GM18873 (cell line): ENCODE measurements around the gene ZFHX3.
A peak's percentile ranks its signal among the peaks of the same experiment; 100 is the strongest.
"Not testable (repeated sequence)": the region's sequence is repeated elsewhere in the genome, so short reads cannot be mapped to it uniquely, and the experiment has no call there.

Experiments
- ATAC-seq: cut with Tn5 transposase; IDR thresholded peaks from one replicate; pipeline ENCODE4 v1.9.1; 2021; ENCODE audit warnings: mild to moderate bottlenecking, moderate library complexity, moderate number of reproducible peaks; ENCODE audit not compliant: unreplicated experiment, low FRiP score

ZFHX3 gene

GRCh38 chr16:73047536-73048291 lies at the start of gene ZFHX3:
TSS of gene ZFHX3 (minus strand) at chr16:73048128. CDS start at chr16:72960145, 87,983 bp downstream.
- ATAC-seq, result peak; percentile 70

GRCh38 chr16:73096510-73096909 lies 48.6 kb upstream of the ZFHX3 start:
- no peak for ATAC-seq

- no peak for ATAC-seq
These were observed 48.0 kb upstream of the ZFHX3 start for GRCh38 chr16:73095885-73096421.

- no peak for ATAC-seq
These were observed 47.4 kb upstream of the ZFHX3 start for GRCh38 chr16:73095142-73095820.

- no peak for ATAC-seq
These were observed 46.4 kb upstream of the ZFHX3 start for GRCh38 chr16:73094371-73094770.

- ATAC-seq, result no peak
These were observed 45.5 kb upstream of the ZFHX3 start for GRCh38 chr16:73093146-73094144.

GRCh38 chr16:73092236-73092781 lies 44.4 kb upstream of the ZFHX3 start:
- ATAC-seq, result no peak

- ATAC-seq, result no peak
These were observed 43.2 kb upstream of the ZFHX3 start for GRCh38 chr16:73091174-73091573.

- ATAC-seq, result no peak
These were observed 41.5 kb upstream of the ZFHX3 start for GRCh38 chr16:73089420-73089819.

- no peak for ATAC-seq
These were observed 38.2 kb upstream of the ZFHX3 start for GRCh38 chr16:73086108-73086507.

- ATAC-seq, result no peak
These were observed 35.3 kb upstream of the ZFHX3 start for GRCh38 chr16:73083271-73083670.

GRCh38 chr16:73082634-73083051 lies 34.7 kb upstream of the ZFHX3 start:
- ATAC-seq, result not testable (repeated sequence)

- no peak for ATAC-seq
These were observed 33.0 kb upstream of the ZFHX3 start for GRCh38 chr16:73080931-73081330.

- ATAC-seq, result no peak
These were observed 28.4 kb upstream of the ZFHX3 start for GRCh38 chr16:73076324-73076810.

GRCh38 chr16:73074382-73074781 lies 26.5 kb upstream of the ZFHX3 start:
- no peak for ATAC-seq

GRCh38 chr16:73072051-73072450 lies 24.1 kb upstream of the ZFHX3 start:
- ATAC-seq, result not testable (repeated sequence)

- ATAC-seq, result no peak
These were observed 23.4 kb upstream of the ZFHX3 start for GRCh38 chr16:73071131-73071940.

GRCh38 chr16:73069581-73070262 lies 21.8 kb upstream of the ZFHX3 start:
- no peak for ATAC-seq
